ENCODE results near the gene PDGFD.

PDGFD gene

GRCh38 chr11:104093426-104094280, 70.3 kb downstream of the PDGFD start:
- DNase-seq (ENCODE audit: low read depth in 2 of 2): no peak

- no peak for DNase-seq (ENCODE audit: low read depth in 2 of 2)
Measured at GRCh38 chr11:104092744-104093143, 71.2 kb downstream of the PDGFD start.

GRCh38 chr11:104091281-104092096, 72.5 kb downstream of the PDGFD start:
- DNase-seq (ENCODE audit: low read depth in 2 of 2): no peak

DNA sequence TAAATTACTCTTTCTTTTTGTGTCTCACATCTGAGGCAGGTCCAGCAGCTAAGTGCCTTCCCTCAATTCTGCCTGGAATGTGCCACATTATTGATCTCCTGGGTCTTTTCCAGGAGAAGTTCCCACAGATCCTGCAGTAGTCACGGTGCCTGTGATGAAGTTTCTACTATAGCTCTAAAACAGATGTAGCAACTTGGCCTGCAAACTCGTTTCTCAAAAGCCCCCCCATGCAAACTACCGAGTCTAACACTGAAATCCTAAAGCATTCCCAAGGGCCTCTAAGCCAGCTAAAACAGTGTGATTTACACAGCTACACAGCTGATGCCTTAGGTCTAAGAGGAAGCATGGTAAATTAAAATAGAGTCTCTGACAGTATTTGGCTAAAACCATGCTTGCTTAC, 73.2 kb downstream of the PDGFD start:
- no peak for DNase-seq (ENCODE audit: low read depth in 2 of 2)

GRCh38 chr11:104089481-104089880, 74.5 kb downstream of the PDGFD start:
- DNase-seq (ENCODE audit: low read depth in 2 of 2): no peak

- no peak for DNase-seq (ENCODE audit: low read depth in 2 of 2)
Measured at GRCh38 chr11:104086621-104087020, 77.3 kb downstream of the PDGFD start.

GRCh38 chr11:104078995-104079394, 85.0 kb downstream of the PDGFD start:
- DNase-seq (ENCODE audit: low read depth in 2 of 2): no peak

DNA sequence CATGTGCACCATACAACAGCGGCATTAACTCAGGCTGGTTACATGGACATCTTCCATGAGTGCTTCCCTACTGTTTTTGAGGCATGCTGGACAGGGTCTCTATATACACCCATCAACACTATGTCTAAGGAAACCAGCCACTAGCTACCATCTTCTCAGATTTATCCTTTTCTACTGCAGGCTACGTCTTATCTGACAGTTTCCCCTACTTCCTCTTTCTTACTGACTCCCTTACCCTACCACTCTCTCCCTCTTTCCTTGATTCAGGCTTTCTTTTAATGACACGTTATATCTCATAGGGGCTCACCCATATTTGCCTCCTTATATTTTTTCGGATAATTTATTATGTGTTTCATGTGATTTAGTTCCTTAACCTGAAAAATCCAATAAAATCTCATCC, 85.7 kb downstream of the PDGFD start:
- no peak for DNase-seq (ENCODE audit: low read depth in 2 of 2)

GRCh38 chr11:104076455-104076854, 87.5 kb downstream of the PDGFD start:
- DNase-seq (ENCODE audit: low read depth in 2 of 2): no peak

DNA sequence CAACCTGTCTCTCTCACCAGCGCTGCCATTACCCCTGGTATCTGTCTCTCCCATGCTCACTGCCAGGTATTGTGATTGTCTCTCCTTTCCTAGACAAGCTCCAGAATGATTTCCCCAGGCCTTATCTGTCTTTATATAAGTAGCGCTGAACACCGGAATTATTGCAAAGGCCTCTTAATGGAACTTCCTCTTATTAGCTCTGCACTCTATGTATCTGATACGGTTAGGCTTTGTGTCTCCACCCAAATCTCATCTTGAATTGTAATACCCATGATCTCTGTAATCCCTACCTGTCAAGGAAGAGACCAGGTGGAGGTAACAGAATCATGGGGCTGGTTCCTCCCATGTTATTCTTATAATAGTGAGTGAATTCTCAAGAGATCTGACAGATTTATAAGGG, 88.2 kb downstream of the PDGFD start:
- no peak for DNase-seq (ENCODE audit: low read depth in 2 of 2)

DNA sequence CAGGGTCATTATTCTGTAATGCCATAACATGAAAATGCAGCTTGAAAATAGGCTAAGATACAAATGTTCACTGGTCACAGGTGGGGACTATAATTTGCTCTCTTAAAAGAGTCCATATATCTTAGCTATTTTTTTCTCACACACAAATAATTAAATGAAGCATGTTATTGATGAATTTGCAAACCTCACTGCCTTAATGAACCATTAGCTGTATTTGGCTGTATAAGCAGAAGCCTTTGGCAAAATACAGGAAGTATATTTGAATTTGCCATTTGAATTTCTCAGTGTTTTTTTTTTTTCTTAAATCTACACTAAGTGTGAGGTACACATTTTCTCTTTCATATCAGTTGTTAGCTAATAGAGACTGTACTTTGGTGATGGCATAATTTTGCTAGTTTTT, 88.9 kb downstream of the PDGFD start:
- DNase-seq (ENCODE audit: low read depth in 2 of 2): no peak

- no peak for DNase-seq (ENCODE audit: low read depth in 2 of 2)
Measured at GRCh38 chr11:104073950-104074705, 89.8 kb downstream of the PDGFD start.

- DNase-seq (ENCODE audit: low read depth in 2 of 2): no peak
Measured at GRCh38 chr11:104067534-104067933, 96.4 kb downstream of the PDGFD start.

DNA sequence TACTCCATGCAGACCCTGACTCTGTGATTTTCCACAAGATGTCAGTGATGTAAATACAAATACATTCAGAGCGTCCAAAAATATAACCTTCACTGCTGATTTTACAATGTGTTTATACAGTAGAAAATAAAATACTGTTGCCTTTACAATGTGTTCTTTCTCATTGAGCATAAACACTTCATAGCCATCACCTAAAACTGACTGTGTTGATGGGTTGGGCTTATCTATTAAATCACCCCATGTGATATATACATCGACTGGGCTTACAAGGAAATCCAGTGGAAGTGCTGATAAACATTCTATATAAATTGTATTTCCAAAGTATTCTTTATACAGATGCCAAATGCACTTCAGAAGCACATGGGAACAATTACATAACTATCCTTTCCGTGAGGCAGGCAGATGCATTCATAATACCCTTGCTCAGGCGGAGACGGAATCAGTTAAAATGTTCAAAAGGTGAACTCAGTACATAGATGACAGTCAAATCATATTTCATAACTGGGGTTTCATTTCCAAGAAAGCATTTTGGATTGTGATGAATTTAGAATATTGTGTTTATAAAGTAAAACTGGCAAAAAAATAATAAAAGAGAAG, 99.8 kb downstream of the PDGFD start:
- no peak for DNase-seq (ENCODE audit: low read depth in 2 of 2)

GRCh38 chr11:104061853-104062521, 102.0 kb downstream of the PDGFD start:
- no peak for DNase-seq (ENCODE audit: low read depth in 2 of 2)

DNA sequence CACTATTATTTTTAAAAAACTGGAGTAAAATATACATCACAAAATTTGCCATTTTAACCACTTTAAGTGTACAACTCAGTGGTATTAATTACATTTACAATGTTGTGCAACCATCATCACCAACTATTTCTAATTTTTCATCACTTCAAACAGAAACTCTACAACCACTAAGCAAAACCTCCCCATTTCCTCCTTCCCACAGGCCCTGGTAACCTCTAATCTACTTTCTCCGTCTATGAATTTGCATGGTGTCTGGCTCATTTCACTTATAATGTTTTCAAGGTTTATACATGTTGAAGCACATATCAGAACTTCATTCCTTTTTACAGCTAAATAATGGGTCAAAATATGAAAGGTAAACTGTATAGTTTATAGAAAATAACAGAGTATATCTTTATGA, 103.1 kb downstream of the PDGFD start:
- DNase-seq (ENCODE audit: low read depth in 2 of 2): no peak

GRCh38 chr11:104060004-104060794, 103.7 kb downstream of the PDGFD start:
- no peak for DNase-seq (ENCODE audit: low read depth in 2 of 2)

DNA sequence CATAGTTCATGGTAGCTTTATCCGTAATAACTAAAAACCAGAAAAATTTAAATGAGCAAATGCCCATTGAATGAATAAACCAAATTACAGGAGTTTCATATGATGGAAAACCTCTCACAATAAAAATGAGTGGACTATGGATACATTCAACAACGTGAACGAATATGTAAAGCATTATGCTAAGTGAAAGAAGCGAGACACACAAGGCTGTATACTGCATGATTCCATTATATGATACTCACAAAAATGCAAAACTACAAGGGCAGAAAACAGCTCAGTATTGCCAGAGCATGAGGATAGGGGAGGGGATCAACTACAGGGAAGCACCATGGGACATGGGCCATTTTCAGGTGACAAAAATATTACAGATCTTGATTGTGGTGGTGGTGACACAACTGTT, 105.3 kb downstream of the PDGFD start:
- DNase-seq (ENCODE audit: low read depth in 2 of 2): no peak

DNA sequence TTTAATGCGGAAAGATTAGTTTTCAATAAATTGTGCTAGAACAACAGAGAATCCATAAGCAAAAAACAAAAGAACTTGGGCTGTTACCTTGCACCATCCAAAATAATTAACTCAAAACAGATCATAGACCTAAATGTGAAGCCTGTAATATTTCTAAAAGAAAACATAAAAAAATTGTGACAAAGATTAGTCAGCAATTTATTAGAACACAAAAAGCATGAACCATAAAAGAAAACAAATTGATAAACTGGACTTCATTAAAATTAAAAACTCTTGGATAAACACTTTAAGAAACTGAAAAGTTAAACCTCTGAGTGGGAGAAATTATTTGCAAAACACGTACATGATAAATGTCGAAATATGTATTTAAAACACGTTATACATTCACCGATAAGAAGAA, 106.0 kb downstream of the PDGFD start:
- no peak for DNase-seq (ENCODE audit: low read depth in 2 of 2)

- no peak for DNase-seq (ENCODE audit: low read depth in 2 of 2)
Measured at GRCh38 chr11:104055596-104055995, 108.4 kb downstream of the PDGFD start.
